CD4-positive, alpha-beta T cell treated with Interleukin-4 for 1 hour (primary cell): ENCODE data around the gene FAM8A1.
A peak's percentile ranks its signal among the peaks of the same experiment; 100 is the strongest.

ENCODE experiments used
- DNase-seq, 2 donors: peaks; one replicate each; pipeline ENCODE4 v3.0.0-alpha.2; 2020 to 2022

The FAM8A1 gene

DNA sequence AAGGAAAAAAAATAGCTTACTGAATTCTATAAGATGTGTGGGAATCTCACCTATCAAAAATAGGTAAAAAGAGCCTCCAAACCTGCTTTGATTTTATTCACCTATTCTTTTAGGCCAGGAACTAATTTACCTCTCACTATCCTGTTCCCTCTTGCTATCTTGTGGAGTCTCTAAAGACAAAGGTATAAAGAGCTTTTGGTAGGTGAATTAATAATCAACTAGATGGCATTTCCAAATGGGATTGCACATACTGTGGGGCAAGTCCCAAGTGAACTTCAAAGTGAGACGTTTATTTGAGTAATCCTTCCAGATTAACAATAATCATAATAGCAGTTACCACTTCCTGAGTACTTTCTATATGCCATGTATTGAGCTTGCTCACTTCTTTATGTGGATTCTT lies 2.8 kb downstream of the FAM8A1 start:
- DNase-seq: no peak

DNA sequence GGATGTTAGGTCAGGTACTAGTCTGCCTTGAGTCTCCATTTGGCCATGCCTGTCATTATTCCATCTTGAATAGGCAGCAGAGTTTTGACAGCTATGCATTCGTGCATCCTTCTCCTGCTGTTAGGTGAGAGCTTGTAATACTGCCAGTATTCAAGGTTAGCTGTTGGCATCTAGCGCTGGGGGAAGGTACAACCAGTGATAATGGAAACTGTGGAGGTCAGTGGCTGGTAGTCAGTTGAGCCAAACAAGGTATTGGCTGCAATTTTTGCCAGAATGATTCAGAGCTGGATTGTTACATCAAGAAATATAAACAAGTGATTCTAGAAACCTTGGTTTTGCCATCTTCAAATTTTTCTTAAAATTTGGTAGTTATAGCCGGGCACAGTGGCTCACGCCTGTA lies 6.5 kb downstream of the FAM8A1 start:
- no peak for DNase-seq

DNA sequence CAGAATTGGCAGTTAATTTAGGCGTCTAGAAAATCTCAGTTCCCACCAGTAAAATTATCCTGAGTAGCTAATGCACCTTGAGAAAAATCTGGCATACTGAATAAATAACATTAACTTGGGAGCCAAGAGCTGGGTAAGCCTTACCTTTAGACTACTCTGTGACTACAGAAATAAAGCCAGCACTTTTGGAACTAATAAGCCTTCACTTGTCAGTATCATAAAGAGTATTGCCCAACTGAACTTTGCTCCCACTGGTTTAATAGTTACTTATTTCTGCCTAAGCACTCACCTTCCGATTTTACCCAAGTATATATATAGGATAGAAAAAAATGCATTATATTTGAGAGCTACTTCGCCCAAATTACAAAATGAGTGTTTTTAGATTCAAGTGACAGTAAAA lies 10.7 kb downstream of the FAM8A1 start:
- DNase-seq: no peak

DNA sequence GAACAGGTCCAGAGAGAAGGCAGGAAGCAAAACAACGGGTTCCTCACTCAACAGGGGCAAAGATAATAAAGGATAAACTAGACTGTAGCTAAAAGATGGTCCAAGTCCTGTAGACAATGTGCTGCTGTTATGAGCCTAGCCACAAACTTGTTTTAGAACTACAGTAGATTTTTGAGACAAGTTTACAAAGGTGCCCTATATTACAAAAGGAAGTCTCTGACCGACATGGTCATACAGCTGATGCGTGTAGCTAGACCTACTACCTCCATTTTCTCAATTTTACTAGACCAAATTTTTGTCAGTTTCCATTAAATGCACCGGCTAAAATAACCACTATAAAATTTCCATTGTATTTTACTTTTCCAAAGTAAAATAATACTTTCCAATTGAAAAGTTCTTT lies 11.9 kb downstream of the FAM8A1 start:
- DNase-seq: no peak

DNA sequence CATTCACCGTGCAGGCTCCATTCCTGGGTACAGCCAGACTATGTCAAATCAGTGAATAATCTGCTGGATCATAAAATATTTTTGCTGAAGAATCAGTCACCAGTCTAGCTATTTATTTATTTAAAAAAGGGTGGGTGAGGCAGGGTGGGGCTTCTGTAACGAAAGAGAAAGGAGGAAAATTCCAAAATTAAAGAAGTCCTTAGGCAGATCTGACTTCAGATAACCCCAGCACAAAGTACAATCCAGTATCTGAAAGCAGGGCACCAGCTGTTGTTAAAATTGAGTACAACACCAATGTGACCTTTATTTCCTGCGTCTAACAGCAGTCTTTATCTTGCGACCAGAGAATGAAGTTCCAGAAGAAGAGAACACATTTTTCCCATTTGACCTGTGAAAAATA lies 15.7 kb downstream of the FAM8A1 start:
- DNase-seq: no peak

DNA sequence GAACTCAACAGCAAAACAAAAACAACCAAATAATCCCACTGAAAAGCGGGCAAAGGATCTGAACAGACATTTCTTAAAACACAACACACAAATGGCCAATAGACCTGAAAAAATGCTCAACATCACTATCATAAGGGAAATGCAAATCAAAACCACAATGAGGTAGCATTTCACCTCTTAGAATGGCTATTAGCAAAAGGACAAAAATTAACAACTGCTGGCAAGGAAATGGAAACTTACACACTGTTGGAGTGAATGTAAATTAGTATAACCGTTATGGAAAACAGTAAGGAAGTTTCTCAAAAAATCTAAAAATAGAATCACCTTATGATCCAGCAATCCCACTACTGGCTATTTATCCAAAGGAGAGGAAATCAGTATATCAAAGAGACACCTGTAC lies 20.9 kb downstream of the FAM8A1 start:
- no peak for DNase-seq

DNA sequence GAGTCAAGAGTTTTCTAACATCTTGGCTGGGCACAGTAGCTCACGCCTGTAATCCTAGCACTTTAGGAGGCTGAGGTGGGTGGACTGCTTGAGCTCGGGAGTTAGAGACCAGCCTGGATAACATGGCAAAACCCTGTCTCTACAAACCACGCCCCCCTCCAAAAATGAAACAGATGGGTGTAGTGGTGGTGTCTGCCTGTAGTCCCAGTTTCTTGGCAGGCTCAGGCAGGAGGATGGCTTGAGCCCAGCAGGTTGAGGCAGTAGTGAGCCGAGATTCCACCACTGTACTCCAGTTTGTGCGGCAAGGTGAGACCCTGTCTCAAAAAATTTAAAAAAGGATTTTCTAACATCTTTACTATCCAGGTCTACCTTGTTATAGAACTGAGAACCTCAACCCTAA lies 22.0 kb downstream of the FAM8A1 start:
- DNase-seq: no peak

DNA sequence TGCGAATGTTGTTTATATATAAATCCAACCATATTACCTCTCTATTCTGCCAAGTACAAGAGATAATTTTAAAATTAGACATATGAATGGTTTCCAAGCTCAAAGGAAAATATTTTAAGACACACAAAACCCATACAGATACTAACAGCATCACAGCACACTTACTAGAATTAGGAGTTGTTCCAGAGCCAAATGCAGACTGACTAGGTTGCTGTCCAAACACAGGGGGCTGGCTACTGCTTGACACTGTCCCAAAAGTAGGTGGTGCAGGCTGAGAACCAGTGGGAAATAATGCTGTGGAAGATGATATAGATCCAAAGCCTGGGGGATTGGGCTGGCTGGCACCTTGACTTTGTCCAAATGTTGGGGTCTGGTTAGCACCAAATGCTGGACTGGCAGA lies 24.3 kb downstream of the FAM8A1 start:
- DNase-seq: no peak

DNA sequence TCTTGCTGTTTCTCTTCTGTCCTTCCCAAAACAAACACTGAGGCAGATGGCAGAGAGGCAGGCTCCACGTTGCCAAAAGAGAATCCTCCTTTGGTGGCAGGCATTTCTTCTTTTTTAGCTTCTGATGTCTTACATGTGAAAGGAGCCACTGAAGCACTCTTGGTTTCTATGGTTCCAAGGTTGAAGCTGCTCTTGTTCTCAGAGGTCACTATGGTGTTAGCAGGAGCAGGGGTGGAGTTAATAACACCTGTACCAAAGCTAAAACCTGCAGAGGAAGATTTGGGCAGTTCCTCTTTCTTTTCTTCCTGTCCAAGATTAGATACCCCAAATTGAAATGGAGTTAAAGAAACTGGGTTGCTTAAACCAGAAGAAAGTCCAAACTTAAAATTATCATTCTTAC lies 28.8 kb downstream of the FAM8A1 start:
- DNase-seq: no peak

DNA sequence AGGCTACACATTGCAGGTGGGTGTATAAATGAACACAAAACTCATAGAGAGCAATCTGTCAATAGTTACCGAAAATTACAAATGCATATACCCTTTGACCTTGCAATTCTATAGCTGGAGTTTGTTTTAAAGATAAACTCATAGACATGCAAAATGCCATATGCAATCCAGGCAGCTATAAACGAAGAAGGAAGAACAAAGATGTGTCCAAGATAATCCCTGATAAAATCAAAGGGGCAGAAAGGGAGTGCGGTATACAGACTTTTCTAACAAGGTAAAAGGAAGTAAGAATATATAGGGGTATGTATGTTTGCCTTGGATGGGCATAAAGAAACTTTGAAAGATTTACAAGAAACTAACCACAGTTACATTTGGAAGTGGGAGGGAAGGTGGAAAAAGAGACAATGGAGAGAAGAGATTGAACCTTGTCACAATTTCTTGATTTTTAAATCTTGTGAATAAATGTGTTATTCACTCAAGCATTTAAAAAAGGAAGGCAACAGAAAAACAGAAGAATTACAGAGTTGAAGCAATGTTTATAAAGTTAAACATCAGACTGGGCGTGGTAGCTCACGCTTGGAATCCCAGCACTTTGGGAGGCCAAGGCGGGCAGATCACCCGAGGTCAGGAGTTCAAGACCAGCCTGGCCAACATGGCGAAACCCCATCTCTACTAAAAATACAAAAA lies 29.9 kb downstream of the FAM8A1 start:
- no peak for DNase-seq

DNA sequence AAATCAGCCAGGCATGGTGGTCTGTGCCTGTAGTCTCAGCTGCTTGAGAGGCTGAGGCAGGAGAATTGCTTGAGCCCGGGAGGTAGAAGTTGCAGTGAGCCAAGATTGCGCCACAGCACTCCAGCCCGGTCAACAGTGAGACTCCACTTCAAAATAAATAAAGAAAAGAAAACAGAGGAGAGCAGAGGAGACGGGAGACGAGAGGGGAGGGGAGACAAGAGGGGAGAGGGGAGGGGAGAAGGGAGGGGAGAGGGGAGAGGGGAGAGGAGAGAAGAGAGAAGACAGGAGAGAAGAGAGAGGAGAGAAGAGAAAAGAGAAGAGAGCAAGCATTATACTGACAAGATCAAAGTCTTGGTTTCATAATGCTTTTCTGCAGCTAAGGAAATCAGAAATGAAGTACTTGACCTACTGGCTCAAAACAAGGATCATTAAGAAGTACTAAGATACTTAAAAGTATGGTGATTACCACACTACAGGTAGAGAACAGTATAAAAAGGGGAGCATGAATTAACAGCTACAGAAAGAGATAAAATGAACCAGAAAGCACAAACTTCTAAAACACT lies 30.5 kb downstream of the FAM8A1 start:
- DNase-seq: no peak

DNA sequence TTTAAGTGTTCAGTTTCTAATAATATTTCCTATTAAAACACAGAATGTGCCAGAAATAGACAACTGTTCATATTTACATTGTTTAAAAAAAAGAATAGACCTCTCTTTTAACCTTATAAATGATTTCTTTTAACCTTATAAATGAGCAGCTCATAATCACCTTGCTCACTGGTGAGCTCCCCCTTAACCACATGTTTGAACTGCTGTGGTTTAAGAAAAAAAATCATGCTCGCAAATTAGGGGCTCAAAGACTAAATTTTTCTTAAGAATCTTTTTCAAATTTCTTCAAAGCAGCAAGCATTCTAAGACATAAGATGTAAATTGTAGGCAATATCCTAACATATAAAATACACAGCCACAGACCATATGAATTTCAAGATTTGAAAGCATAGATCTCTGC lies 32.8 kb downstream of the FAM8A1 start:
- peak in 1 of 2 donors; percentile 34 for DNase-seq

DNA sequence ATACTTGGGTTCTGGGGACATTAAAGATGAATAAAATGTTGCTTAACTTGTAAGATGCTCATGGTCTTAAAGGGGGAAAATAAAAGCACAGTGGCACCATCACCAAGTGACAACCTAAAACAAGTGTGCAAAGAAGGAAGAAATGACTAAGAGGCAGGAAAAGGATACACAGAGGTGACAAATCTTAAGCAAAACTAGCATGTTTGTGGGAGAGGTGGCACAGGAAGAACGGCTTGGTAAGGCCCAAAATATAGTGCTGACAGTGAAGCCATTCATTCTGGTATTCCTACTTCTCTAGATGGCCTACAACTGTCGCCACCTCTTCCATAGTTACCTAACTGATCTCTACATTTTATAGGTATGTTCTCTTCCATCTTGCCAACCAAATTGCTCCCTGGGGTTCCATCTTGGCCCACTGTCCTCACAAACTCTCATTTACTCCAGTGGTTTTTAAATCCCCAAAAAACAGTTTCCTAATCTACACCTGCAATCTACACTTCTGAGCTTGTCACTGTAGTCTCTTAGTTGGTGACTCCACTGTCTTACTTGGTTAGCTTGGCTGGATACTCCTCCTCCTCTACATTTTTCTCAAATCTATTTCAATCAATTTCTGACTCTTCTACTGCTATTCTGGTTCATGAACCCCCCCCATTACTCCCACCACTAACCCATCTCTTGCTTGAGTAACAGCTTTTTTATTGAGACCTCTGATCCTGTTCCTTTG lies 33.5 kb downstream of the FAM8A1 start:
- DNase-seq: peak in 1 of 2 donors; percentile 46

DNA sequence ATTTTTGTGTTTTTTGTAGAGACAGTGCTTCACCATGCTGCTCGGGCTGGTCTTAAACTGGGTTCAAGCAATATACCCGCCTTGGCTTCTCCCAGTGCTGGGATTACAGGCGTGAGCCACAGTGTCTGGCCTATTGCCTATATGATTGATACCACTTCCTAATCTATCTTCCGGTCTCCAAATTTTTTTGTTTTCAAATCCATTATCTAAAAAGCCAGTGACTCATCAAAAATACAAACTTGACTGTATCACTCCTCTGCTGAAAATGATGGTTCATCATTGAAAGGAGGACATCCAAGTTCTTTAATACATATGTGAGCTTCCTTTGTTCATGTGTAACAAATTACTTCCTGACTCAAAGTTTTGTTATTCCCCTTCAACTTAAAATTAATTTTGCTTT lies 35.5 kb downstream of the FAM8A1 start:
- no peak for DNase-seq

DNA sequence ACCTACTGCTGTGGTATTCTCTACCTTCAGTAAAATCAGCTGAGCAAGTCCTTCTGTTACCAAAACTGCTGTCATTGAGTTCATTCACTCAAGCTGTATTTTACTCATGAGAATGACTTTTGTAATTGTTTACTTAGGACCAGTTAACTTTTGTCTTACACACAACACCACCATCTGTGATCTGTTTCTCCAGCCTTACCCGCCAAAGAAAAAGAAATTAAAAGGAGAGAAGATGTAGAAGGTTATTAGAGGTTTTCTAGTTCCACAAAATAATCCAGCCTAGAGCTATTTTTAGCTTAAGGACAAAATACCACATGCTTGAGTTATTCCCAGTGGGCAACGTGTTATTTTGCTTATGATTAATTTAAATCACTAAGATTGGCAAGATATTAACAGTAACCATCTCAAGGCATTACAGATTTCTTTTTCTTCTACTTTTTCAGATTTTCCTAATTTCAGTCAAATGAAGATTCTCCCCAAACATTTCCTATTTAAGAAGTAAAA lies 38.2 kb downstream of the FAM8A1 start:
- no peak for DNase-seq

DNA sequence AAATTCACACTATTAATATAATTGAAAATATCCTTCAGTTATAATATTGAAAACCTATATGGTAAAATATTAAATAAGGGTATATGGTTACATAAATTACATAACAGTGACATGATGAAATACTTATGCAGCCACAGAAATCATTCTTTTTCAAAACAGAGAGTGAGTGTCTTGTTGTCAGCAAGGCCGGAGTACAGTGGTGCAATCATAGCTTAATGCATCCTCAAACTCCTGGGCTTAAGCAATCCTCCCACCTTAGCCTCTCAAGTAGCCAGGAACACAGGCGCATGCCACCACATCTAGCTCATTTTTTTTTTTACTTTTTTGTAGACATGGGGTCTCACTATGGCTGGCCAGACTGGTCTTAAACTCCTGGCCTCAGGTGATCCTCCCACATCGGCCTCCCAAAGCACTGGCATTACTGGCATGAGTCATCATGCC lies 40.4 kb downstream of the FAM8A1 start:
- DNase-seq: no peak

DNA sequence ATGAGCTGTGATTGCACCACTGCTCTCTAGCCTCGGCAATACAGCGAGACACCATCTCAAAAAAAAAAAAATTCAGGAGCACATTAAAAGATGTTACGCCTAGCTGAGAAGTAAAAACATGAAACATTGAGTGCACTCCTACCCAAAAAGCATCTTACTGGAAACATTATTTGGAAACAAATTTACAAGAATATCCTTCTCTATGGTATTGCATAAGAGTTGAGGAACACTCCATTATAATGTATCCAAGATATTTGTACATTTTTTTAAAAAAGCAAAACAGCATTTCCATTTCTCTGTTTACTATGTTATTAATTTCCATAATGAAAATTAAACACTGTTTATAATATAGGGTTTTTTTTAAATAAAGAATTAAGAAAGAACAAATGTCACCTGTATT lies 48.6 kb downstream of the FAM8A1 start:
- DNase-seq: no peak

DNA sequence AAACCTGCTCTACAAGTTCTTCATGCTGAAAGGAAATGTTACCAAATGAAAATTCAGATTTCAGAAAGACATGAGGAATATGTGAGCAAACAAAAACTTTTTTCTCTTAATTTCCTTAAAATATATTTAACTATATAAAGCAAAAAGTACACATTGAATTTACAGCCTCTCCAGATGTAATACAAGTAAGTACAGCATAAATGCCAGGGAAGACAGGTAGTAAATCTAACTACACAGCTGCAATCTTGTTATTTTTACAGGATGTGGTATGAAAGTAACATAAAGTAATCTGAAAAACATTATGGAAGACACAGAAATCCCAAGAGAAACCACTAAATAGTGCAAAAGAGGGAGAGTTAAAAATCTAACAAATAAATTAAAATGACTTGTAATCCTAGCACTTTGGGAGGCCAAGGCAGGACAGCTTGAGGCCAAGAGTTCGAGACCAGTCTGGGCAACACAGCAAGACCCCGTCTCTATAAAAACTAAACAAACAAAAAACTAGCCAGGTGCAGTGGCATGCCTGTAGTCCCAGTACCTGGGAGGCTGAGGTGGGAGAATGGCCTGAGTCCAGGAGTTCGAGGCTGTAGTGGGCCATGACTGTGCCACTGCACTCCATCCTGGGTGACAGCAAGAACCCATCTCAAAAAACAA lies 50.7 kb downstream of the FAM8A1 start:
- DNase-seq: no peak

DNA sequence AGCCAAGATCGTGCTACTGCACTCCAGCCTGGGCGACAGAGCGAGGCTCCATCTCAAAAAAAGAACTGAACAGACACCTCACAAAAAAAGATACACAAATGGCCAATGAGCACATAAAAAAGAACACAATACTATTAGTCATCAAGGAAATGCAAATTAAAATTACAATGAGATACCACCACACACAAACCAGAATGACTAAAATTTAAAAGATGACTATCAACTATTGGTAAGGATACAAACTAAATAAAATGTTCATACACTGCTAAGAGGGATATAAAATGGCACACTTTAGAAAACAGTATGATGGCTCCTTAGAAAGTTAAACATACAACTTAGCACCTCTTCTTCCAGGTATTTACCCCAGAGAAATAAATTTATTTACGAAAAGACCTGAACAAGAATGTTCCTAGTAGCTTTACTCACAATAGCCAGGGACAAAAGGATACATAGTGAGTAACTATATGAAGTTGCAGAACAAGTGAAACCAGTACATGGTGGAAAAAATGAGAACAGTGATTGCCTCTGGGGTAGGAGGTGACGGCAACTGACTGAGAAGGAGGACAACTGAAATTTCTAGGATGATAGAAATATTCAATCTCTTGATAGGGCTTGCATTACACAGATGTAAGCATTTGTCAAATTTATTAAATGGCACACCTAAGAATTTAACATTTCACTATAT lies 53.2 kb downstream of the FAM8A1 start:
- DNase-seq: no peak

DNA sequence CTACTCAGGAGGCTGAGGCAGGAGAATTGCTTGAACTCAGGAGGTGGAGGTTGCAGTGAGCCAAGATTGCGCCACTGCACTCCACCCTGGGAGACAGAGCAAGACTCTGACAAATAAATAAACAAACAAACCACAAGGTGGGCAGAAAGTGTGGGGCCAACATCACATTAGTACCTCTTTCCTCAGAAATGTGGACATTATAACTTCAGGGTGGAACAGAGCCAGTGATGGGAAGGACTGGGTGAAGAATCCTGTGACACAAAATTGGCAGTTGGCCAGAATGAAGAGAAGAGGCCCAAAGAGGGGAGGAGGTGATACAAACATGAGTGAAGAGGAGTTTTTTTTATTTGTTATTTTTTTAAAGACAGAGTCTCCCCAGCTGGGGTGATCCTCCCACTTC lies 56.0 kb downstream of the FAM8A1 start:
- DNase-seq: no peak

DNA sequence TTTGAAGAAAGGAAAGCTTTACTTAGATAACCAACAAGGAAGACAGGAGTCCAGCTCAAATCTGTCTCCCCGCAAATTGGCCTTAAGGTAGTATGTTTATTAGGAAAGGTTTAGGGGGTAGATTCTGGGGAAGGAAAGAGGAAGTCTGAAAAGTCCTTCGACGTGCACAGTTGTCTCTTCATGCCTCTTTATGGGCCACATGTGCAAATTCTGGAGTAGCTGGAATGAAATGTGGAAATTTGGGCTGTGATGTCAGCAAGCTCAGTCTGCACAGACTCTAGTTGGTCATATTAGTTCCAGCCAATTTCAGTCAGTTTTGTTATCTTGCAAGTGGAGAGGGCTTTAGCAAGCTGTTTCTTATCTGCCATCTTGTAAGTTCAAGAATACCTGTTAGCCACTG lies 56.5 kb downstream of the FAM8A1 start:
- no peak for DNase-seq
